SKM-1 treated with dmso at 0.1 percent for 144 hours (cell line): ENCODE measurements around the gene KLF6.
A peak's percentile ranks its signal among the peaks of the same experiment; 100 is the strongest.

Source experiments
- DNase-seq: peaks from one replicate; lab custom pipeline; 2025; ENCODE audit not compliant: unreplicated experiment; lab: John Stamatoyannopoulos, UW

Gene KLF6

DNA sequence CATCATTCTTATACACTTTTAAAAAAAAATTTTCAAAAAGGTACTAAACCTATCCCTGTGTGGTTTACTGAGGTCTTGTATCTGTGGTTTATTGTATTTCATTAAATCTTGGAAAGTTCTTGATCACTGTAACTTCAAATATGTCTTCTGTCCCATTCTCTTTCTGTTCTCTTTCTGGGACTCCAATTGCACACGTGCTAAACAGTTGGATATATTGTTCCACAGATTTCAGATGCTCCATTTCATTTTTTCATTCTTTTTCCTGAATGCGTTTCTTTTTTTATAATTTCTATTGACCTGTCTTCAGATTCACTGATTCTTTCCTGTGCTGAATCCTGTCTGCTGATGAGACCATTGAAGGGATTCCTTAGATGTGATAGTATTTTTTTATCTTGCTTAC lies 4.6 kb upstream of the KLF6 start:
- no peak for DNase-seq

DNA sequence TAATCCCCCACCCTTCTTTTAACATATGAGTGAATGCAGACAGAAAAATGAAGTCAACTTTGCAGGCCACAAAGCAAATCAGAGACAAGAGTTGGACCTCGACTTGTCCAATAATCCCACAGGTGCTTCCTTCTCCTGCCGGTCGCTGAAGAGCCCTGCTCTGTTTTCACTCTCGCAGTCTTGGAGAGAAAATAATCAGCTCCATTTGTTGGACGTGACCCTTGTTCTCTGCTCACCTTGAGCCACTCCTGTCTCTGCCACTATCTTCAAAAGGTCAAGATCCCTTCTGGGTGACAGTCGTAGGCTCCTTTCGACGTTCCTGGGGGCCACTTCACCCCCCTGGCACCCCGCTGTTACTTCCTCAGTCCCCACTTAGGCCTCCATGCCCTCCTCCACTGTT lies 2.8 kb upstream of the KLF6 start:
- no peak for DNase-seq

DNA sequence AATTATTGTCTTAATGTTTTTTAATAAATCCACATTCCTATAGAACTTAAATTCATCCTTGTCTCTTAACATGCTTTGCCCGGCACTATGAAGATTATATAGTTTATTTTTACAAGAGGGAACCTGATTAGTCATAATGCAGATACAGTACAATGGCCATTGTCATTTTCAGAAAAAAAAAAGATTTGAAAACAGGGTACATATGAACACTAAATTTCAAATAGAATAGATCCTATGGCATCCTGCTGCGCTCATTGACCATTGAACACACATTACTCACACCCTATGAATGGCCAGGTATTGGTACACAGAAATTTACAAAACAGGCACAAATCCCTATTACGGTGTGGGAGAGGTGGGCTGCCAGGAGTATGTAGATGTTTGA lies 2.0 kb upstream of the KLF6 start:
- no peak for DNase-seq

DNA sequence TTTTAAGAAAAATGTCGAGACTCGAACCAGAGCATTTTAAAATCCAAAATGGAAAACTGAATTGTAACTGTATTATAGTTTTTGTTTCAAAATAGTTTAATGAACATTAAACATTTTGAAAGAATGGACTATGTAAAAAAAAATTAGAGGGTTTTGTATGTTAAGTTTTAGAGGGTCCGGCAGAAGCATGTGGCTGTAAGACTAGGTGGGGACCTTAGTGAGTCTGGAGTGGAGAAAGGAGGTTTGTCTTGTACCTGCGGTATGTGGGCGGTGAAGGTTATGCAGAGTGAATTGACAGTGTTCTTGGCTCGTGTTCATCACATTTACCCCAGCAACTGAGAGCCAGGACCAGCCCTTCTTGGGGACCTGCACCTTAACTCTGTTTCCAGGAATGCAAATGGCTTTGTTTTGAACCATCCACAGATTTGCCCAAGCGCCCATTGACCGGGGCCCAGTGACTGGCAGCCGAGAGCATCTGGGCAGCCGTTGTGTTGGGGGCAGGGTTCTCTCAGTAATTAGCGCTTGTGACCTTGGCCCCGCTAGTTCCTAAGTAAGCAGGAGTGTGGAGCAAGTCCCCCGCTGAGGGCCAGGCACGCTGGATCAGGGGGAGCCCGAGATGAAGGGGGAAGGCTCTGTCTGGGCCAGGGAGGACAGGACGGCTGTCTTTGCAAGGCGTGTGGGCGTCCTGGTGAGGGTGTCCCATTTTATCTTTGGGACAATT lies 1.4 kb upstream of the KLF6 start:
- no peak for DNase-seq

DNA sequence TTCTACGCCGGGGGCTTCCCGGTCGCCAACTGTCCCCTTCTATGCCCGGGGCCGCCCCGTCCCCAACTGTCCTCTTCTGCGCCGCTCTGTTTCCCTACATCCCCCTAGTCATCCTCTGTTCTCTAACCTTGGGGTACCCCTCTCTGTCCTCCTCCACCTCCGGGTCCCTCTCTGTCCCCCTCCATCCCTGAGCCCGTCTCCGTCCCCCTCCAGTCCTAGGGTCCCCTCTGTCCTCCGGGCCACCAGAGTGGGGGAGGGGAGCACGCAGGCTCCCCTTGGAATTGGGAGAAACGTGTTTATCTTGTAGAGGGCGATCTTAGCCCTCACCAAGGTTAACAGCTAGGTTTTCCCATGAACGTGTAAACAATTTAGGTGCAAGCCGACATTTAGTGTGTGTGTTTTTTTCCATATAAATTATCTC lies 852 bp upstream of the KLF6 start:
- DNase-seq, result no peak

DNA sequence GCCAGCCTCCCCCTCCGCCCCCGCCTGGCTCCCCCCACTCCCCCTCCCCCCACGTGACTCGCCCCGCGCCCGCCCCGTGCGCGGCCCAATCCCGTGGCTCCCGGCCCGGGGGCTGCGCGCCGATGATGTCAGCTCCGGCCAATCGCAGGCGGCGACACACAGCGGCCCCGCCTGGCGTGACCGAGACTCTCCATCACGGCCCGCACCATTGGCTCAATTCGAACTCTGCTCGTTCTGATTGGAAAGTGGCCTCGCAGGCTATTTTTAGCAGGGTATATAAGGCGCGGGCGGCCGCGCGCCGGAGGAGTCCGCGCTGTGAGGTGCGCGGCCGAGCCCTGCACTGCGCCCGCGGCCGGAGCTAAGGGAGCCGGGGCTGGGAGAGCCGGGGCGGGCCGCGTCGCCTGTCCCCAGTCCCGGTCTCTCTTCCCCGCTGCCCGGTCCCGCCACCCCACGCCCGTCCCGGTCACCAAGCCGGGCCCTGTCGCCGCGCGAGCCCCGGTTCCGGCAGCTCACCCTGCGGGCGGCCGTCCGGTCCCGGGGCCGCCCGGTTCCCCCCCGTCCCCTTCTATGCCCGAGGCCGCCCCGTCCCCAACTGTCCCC lies 342 bp upstream of the KLF6 start:
- DNase-seq, result peak; percentile 87

DNA sequence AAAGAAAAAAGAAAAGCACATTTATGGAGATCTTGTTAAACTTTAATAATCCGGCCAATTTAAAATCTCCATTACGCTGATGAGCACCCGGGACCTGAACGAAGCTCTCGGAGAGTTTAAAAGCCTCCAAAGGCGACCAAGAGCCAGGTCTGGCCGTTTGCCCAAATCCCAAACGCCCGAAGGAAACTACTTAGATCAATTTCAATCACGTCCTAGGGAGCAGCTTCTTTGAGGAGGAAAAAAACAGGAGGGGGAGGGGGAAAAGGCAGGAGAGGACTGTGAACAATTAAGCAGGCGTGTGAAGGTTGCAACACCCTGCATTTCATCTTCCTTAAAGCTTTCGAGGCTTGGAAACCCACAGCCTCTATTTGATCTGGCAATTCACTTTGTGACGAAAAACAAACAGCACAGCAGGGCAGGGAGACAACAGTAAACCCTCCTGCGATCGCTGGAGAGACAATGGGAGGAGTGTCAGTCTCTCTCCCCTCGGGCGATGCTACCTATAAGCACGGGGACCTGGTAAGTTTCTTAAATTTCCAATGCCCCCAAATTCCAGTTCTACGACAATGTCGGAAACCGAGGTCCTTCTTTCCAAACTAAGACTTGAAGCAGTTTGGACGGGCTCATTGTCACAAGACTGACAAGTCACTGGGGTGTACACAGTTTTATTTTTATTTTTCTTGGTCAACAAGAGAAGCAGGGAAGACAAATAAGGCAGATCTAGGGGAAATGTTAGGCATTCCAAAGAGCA lies 1.2 kb downstream of the KLF6 start:
- peak; percentile 51 for DNase-seq

DNA sequence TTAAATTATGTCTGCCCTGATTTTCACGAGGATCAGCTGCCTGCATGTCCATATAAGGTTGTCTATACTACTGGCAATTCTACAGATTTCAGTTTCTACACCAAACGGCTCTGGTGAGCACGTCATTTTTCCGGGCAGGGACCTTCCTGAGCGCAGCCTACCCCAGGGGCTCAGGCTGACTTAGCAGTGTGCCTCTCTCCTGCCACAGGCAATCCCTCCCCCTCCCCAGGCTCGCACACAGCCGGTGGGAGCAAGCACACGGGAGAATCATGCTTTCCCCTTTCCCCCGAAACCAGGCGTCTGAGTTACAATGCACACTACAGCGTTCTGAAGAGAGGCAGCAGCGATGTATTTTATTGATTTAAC lies 1.7 kb downstream of the KLF6 start:
- DNase-seq, result no peak

DNA sequence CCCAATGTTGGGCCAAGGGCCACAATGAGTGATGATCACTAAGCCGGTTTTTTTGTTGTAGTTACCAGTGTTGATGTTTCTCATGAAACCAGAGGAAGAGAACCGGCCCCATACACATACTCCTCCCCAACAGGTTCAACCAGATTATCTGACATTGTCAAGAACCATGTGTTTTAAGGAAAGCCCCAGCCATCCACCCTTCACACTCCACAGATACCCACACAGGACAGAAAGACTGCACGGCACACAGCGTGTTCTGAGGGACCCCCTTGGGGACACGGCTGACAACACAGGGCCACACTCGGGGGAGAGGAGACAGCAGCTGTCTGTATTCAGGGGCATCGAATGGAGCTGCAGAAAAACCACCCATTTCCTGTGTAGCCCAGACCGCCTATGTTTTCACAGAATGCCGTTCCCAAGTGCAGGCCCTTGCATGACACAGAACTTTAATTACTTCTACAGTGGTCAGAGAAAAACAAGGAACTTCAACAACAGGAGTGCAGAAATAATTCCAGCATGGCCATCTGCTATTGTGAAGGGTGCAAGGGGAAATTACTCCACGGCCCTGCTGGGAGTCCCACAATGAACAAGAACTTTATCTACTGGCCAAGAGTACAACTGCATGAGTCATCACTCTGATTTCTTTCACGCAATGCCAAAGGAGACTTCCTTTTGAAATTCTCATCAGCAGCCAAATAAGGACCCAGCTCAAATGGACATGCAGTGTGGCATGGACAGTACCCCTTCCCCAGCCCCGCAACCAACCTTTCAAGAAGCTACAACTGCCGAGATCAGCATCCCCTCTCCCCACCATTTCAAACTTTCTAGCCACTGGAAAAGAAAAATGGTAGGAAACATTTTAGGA lies 2.3 kb downstream of the KLF6 start:
- peak; percentile 78 for DNase-seq

DNA sequence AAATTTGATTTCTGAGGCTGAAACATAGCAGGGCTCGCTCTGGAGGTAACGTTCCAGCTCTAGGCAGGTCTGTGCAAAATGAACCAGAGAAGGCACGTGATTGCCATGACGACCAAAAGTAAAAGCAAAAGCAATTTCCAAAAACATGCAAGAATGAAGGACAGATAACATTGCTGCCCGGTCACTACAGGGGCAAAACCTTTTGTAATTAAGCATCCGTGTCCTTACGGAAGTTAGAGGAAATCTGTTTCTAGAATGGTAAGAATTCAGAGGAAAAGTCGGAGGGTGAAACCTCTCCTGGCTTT lies 2.9 kb downstream of the KLF6 start:
- DNase-seq, result no peak

DNA sequence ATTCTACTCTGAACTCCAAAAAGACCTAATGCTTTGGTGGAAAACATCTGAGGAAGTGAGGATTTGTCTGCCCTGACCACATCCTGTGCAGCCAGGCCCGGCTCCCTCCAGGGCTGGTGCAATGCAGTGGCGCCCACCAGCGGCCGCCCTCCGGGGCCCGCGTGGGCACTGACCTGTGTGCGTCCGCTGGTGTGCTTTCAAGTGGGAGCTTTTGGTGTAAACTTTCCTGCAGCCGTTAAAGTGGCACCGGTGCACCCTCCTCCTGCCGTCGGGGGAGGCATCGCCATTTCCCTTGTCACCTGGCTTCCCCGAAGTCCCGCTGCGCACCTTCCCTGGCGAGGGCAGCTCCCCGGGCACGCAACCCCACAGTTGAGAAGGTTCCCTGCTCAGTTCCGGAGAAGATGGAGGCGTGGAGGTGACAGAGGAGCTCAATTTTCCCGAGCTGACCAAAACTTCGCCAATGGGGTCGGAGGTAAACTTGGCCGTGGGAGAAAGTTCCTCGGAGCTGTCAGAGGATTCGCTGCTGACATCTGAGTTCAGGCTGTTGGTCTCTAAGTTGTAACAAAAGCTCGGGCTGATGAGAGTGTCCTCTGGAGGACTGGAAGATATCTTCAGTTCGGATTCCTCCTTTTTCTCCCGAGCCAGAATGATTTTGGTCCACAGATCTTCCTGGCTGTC lies 3.4 kb downstream of the KLF6 start:
- no peak for DNase-seq

DNA sequence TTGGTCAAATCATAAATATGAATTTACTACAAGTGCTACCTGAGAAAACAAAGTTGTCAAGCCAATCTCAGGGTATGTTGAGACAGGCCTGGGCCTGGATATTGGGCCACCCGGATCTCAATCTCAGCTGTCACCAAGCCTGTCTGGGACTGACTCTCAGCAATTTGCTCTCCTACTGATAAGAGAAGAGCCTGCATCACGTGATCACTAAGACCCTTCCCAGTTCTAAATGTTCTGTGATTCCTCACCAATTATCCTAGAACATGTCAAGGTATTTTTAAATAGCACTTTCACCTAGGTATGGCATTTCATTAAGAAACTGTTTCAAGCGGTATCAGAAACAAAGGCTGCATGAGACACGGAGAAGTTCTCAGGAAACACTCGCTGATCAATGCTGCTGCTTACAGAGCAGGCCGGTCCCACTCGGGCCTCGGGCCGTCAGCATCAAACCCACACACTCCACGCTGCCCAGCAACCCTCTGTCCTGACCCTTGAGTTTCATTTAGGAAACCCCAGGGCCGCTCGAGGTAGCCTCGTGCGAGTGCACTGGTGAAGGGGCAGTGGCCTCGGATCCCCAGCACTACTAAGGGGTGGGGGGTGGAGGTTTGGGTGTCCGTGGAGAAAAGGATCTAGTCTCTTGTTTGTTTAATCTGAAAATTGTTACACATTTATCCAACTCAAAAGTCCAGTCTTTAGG lies 4.1 kb downstream of the KLF6 start:
- no peak for DNase-seq

DNA sequence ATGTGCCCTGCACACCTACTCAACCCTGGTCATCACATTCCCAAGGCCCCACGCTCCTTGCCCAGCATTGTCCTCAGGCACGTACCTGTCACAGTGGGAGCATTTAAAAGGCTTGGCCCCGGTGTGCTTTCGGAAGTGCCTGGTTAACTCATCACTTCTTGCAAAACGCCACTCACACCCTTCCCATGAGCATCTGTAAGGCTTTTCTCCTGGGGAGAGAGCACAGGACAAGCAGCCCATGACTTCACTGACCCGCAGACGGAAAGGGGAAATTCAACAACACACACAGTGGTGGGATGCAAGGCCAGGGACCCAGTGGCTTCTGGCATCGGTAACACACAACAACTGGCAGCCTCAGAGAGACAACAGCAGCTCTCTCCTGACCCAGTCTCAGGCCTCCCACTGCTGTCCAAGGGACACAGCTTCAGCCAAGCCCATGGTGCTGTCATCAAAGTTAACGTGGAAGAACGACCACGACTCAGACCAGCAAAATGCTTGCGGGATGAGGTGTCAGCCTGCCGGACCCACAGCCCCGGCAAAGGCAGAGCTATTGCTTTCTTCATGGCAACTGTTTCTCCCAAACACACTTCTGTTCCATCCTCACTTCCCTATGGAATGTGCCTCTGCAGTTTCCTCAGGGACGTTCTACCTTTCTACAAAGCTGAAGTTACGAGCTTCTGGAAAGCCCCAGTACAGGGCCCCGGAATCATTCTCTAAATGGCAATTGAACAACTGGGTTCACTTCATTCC lies 4.8 kb downstream of the KLF6 start:
- DNase-seq, result no peak

DNA sequence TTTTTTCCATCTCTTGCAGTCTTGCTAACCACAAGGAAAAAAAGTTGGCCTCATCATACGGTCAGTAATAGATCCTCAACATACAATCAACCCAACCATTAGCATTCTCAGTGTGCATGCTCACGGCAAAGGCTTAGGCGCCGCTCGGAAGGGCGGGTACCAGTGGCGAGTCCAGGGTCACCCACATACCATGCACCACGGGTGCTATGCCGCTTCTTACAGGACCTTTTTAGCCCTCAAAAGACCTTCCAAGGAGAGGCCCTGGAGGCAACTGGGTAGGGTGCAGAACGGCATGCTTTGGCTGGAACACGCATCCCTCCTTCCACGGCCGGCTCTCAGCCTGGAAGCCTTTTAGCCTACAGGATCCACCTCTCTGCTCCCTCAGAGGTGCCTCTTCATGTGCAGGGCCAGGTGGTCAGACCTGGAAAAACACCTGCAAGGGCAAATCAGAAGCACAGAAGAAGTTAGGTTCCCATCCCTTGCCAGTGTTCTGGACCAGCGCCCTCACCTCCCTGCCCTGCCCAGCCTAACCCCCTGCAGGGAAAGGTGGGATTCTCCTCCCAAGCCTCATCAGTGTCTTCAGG lies 5.8 kb downstream of the KLF6 start:
- no peak for DNase-seq

DNA sequence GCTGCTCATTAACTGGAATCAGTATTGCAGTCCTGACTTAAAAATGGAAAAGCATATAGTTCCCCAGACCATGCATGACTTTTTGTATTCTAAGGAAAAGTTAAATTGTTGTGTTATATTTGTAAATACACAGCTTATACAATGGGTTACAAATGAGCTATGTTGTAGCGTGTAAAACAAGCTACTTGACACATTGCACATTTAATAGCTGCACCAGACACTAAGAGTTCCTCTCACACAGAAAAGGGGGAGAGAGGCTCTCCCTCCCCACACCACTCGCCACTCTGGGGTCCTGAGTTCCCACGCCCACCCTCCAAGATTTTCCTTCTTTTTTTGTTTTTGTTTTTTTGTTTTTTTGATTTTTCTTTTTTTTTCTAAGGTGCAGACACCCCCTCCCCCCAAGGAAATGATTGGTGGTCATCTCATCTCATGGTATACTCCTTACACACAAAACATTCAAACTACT lies 6.3 kb downstream of the KLF6 start:
- no peak for DNase-seq

DNA sequence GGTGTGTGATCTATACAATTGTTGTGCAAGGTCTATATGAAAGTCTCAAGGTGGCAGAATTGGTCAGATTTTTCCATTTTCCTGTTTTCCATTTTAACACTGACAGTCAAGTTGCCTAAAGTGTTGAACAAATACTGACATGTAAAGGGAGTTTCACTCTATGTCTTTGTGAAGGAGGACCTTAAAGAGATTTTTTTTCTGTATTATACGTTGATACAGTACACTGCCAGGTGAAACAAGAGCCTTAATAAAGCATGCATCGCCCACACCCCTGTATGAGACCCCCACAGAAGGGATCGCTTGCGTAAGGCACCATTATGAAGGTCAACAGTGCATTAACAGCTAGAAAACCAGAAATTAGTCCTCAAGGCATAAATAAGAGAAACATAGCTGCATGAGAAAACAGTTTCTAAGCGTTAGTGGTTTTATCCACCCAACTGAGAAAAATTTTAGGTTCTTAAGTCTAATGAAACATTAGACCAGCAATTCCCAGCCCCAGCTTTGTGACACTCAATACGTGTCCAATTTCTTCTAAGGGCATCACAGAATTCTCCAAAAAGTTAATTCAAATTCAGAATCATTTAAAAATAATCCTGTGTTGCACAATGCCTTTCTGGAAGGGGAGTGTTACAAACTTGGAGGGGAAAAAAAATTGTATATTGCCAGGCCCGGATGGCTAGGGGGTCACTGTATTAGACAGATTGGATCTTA lies 6.9 kb downstream of the KLF6 start:
- no peak for DNase-seq

DNA sequence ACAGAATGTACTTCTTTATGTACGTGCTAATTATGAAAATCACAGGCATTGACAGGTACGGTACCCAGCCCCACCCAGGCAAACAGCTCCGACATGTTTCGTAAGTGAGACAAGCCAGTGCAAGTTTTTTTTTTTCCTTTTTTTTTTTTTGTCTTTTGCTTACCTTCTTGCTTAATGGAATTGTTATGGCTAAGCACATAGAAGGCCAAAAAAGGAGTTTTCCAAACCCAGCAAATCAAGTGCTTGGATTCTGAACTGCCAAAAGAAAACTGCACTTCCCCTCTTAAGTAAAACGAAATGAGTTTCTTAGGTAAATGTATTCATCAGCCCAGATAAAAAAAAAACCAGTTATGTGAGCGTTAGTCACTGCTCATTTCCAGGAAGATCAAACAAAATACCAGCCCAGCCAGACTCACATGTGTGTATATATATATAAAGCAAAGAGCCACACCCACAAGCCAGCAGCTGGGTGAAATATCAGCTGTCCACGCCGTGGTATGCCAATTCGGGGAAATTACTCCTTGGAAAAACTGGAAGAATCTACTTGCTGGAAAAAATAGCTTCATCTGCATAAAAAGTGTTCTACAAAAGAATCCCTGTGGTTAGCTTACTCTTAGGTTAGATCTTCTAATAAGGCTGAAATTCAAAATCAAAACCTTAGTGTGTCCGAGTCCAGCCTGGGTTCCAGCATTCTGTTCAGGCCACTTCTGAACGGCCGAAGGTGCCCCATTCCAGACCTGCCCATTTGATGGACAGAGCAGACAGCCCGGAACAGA lies 8.0 kb downstream of the KLF6 start:
- DNase-seq, result no peak
